Mucosa of descending colon (tissue), 3 donors: Measurements from ENCODE around the gene OLFML2A. TPM values are rescaled to one million over a fixed set of nuclear protein-coding genes. Genes with fewer than 3 reads are reported as not detected.

Source experiments
- ATAC-seq: fragments of 200-7000 bp; cut with Tn5 transposase; one replicate; pipeline ENCODE4 v1.9.1; 2020; ENCODE audit warnings: mild to moderate bottlenecking, moderate library complexity
- DNase-seq, 3 donors: peaks; one replicate each; pipeline ENCODE4 v3.0.0-alpha.2; 2020
- H3K36me3 ChIP-seq: fragments of 200-600 bp; one replicate; pipeline ENCODE4 v1.8.0; 2021; ENCODE audit warnings: low read depth, mild to moderate bottlenecking
- H3K4me1 ChIP-seq: fragments of 200-600 bp; one replicate; pipeline ENCODE4 v1.8.0; 2021; ENCODE audit warnings: low read depth, mild to moderate bottlenecking
- H3K4me3 ChIP-seq: fragments of 200-600 bp; one replicate; pipeline ENCODE4 v1.8.0; 2021; ENCODE audit warnings: mild to moderate bottlenecking
- H3K9me3 ChIP-seq: fragments of 200-600 bp; one replicate; pipeline ENCODE4 v1.8.0; 2021; ENCODE audit warnings: mild to moderate bottlenecking
- CTCF ChIP-seq: fragments of 200-600 bp; IDR thresholded peaks from one replicate; pipeline ENCODE4 v1.8.0; 2022; ENCODE audit warnings: antibody characterized with exemption, mild to moderate bottlenecking
- intact Hi-C, 2 donors: fragments of 100-400 bp; cut with DNase I in 1 of 2; cut with micrococcal nuclease in 1 of 2; formaldehyde crosslinking; loops; one replicate each; pipeline versions ENCODE4 v1.11.0 to v1.11.1; 2022; cut with DNase I, micrococcal nuclease
- total RNA-seq, 3 donors: library from RNA; stranded (reverse); fragmentation: NEBNext Ultra II Directional in 2 of 3; extraction: Animal tissue kit (Norgen Biotek cat#: 25700) in 2 of 3; gene quantifications; one replicate each; pipeline versions ENCODE4 v1.2.1 to v1.2.4, GENCODE V29; 2021 to 2023
- donor health status: DM: no; HTN: no; CAD: no; lungs with moderate emphysema.
- donor health status: DM: no; HTN: no; CAD: no.
- donor health status: DM: no; HTN: yes; CAD: no.

Gene OLFML2A
- total RNA-seq, 3 donors from 2014 or later: 2.8 to 48.3 (median 4.7) TPM

GRCh38 chr9:124786881-124787573 lies 10.1 kb downstream of the OLFML2A start:
- no peaks in the 10 kb centered on the region for H3K9me3 ChIP-seq

GRCh38 chr9:124788542-124789217 lies 11.7 kb downstream of the OLFML2A start:
- no peaks in the 10 kb centered on the region for H3K36me3 ChIP-seq
- DNase-seq (no peak), ATAC-seq (no peak)
- no peaks in the 10 kb centered on the region for H3K4me1 ChIP-seq
- no peak overlapping the region for H3K4me3 ChIP-seq
- intact Hi-C loops: no loop called here
- TF ChIP-seq CTCF: no peak
- H3K9me3 ChIP-seq: no peaks in the 10 kb centered on the region

More at GRCh38 chr9:124786881-124787573, 10.1 kb downstream of the OLFML2A start:
- no peak for DNase-seq
- intact Hi-C loops: no loop called here
- Histone ChIP-seq H3K36me3 (no peaks in the 10 kb centered on the region), H3K4me1 (no peaks in the 10 kb centered on the region), H3K4me3 (no peak overlapping the region)
- no peak for TF ChIP-seq CTCF
- no peak for ATAC-seq

GRCh38 chr9:124789531-124789930 lies 12.6 kb downstream of the OLFML2A start:
- DNase-seq: no peak
- ATAC-seq: no peak
- TF ChIP-seq CTCF: no peak
- Histone ChIP-seq H3K9me3 (no peaks in the 10 kb centered on the region), H3K4me1 (no peaks in the 10 kb centered on the region), H3K4me3 (no peak overlapping the region), H3K36me3 (no peaks in the 10 kb centered on the region)
- intact Hi-C loops: no loop called here

- Histone ChIP-seq H3K4me3 (no peak overlapping the region), H3K36me3 (no peaks in the 10 kb centered on the region), H3K4me1 (no peaks in the 10 kb centered on the region), H3K9me3 (no peaks in the 10 kb centered on the region)
- intact Hi-C loops: no loop called here
- TF ChIP-seq CTCF: no peak
- ATAC-seq: no peak
- no peak for DNase-seq
Measured at GRCh38 chr9:124790301-124790700, 13.4 kb downstream of the OLFML2A start.

- H3K4me3 ChIP-seq: no peak overlapping the region
- no peaks in the 10 kb centered on the region for H3K9me3 ChIP-seq
- no peak for ATAC-seq
- H3K4me1 ChIP-seq: no peaks in the 10 kb centered on the region
- DNase-seq: no peak
- intact Hi-C loops: no loop called here
- H3K36me3 ChIP-seq: no peaks in the 10 kb centered on the region
- no peak for TF ChIP-seq CTCF
Measured at GRCh38 chr9:124790801-124791505, 14.0 kb downstream of the OLFML2A start.
